Hematopoietic multipotent progenitor cell treated with erythropoietin and hydrocortisone succinate and interleukin-3 and kit ligand, for 15 days (in vitro differentiated cells): ENCODE data around the gene YIPF6.
A peak's percentile ranks its signal among the peaks of the same experiment; 100 is the strongest.
"Not testable (repeated sequence)": the region's sequence is repeated elsewhere in the genome, so short reads cannot be mapped to it uniquely, and the experiment has no call there.

Experiments
- DNase-seq: peaks from one replicate; pipeline ENCODE4 v3.0.0-alpha.2; 2015; ENCODE audit warnings: low spot score

YIPF6 gene

GRCh38 chrX:68498508-68499379, at the start of gene YIPF6:
YIPF6 (plus strand) TSS chrX:68499051; CDS start chrX:68499067, 16 bp downstream.
- peak; percentile 73 for DNase-seq

GRCh38 chrX:68451720-68452119, 47.1 kb upstream of the YIPF6 start:
- no peak for DNase-seq

- DNase-seq, result no peak
Measured at GRCh38 chrX:68454476-68455150, 44.2 kb upstream of the YIPF6 start.

- no peak for DNase-seq
Measured at GRCh38 chrX:68455151-68455510, 43.7 kb upstream of the YIPF6 start.

- DNase-seq, result no peak
Measured at GRCh38 chrX:68461093-68461492, 37.8 kb upstream of the YIPF6 start.

- DNase-seq, result no peak
Measured at GRCh38 chrX:68461576-68461975, 37.3 kb upstream of the YIPF6 start.

GRCh38 chrX:68462197-68462596, 36.7 kb upstream of the YIPF6 start:
- no peak for DNase-seq

- DNase-seq, result peak; percentile 45
Measured at GRCh38 chrX:68462653-68463052, 36.2 kb upstream of the YIPF6 start.

- DNase-seq, result no peak
Measured at GRCh38 chrX:68463880-68464279, 35.0 kb upstream of the YIPF6 start.

- no peak for DNase-seq
Measured at GRCh38 chrX:68464796-68465195, 34.1 kb upstream of the YIPF6 start.

- no peak for DNase-seq
Measured at GRCh38 chrX:68480969-68481368, 17.9 kb upstream of the YIPF6 start.

GRCh38 chrX:68486198-68486597, 12.7 kb upstream of the YIPF6 start:
- DNase-seq, result not testable (repeated sequence)

GRCh38 chrX:68487254-68487653, 11.6 kb upstream of the YIPF6 start:
- DNase-seq, result no peak

- DNase-seq, result no peak
Measured at GRCh38 chrX:68487924-68488323, 10.9 kb upstream of the YIPF6 start.

GRCh38 chrX:68488657-68489056, 10.2 kb upstream of the YIPF6 start:
- no peak for DNase-seq

- no peak for DNase-seq
Measured at GRCh38 chrX:68490644-68491043, 8.2 kb upstream of the YIPF6 start.

GRCh38 chrX:68492583-68492982, 6.3 kb upstream of the YIPF6 start:
- no peak for DNase-seq

GRCh38 chrX:68493776-68494175, 5.1 kb upstream of the YIPF6 start:
- DNase-seq, result not testable (repeated sequence)

- peak; percentile 5 for DNase-seq
Measured at GRCh38 chrX:68498044-68498507, 775 bp upstream of the YIPF6 start.

GRCh38 chrX:68499543-68500504, 973 bp downstream of the YIPF6 start:
- DNase-seq, result peak; percentile 52

- DNase-seq, result no peak
Measured at GRCh38 chrX:68503836-68504636, 5.2 kb downstream of the YIPF6 start.
